H1 (cell line): ENCODE results near the gene WASHC3. TPM values are rescaled to one million over a fixed set of nuclear protein-coding genes. Genes with fewer than 3 reads are reported as not detected.

Experiments
- CTCF ChIA-PET: fragments of 300-600 bp; sonication (Branson Sonifier 250); formaldehyde crosslinking; loops from one replicate; lab custom pipeline; 2021; ENCODE audit not compliant: partially characterized antibody; lab: Charles Lee
- POLR2A ChIA-PET: fragments of 300-600 bp; sonication (Branson Sonifier 250); formaldehyde crosslinking; loops from one replicate; lab custom pipeline; 2021; ENCODE audit warnings: inconsistent platforms; ENCODE audit not compliant: partially characterized antibody; lab: Charles Lee
- DNase-seq, 2 experiments: peaks; one replicate each; pipeline versions ENCODE4 v3.0.0 to v3.0.0-alpha.2; 2010 to 2022; ENCODE audit warnings: low spot score in 2 of 2, low read depth in 1 of 2, mixed read lengths in 1 of 2
- FAIRE-seq: peaks from 2 replicates; lab custom pipeline; 2011; peaks lifted over from hg19 to GRCh38; lab: Jason Lieb, UNC
- H2AFZ ChIP-seq: 2 replicates; pipeline ENCODE4 v1.8.1; 2012; ENCODE audit warnings: low read length, inconsistent platforms
- H2AK5ac ChIP-seq: 2 replicates; pipeline ENCODE4 v1.6.1; 2013; ENCODE audit warnings: low read depth, low read length
- H2BK120ac ChIP-seq: replicated peaks from 2 replicates; pipeline ENCODE3; 2013; ENCODE audit warnings: low read depth, low read length, inconsistent platforms
- H2BK12ac ChIP-seq: 2 replicates; pipeline ENCODE4 v1.6.1; 2013; ENCODE audit warnings: low read depth, low read length
- H2BK15ac ChIP-seq: 2 replicates; pipeline ENCODE4 v1.6.1; 2013; ENCODE audit warnings: low read length
- H2BK20ac ChIP-seq: 2 replicates; pipeline ENCODE4 v1.6.1; 2013; ENCODE audit warnings: low read length
- H2BK5ac ChIP-seq: 2 replicates; pipeline ENCODE4 v1.6.1; 2013; ENCODE audit warnings: low read depth, low read length
- H3K14ac ChIP-seq: 2 replicates; pipeline ENCODE4 v1.6.1; 2013; ENCODE audit warnings: inconsistent platforms; ENCODE audit not compliant: insufficient read length
- H3K18ac ChIP-seq: 2 replicates; pipeline ENCODE4 v1.6.1; 2013; ENCODE audit warnings: low read length; ENCODE audit errors: extremely low read depth
- H3K23ac ChIP-seq: 2 replicates; pipeline ENCODE4 v1.6.1; 2013; ENCODE audit warnings: inconsistent platforms; ENCODE audit not compliant: insufficient read length
- H3K23me2 ChIP-seq: 2 replicates; pipeline ENCODE4 v1.6.1; 2013; ENCODE audit warnings: low read depth, low read length
- H3K27ac ChIP-seq: 2 replicates; pipeline ENCODE4 v1.6.1; 2011; ENCODE audit warnings: low read depth, low read length, inconsistent platforms
- H3K27me3 ChIP-seq, 4 experiments: replicated peaks in 1 of 4; 1 replicate in 1 of 4; 2 replicates in 3 of 4; pipeline versions ENCODE4 v1.6.1 to v1.8.1; 2011 to 2013; ENCODE audit warnings: low read length in 3 of 4, mild to moderate bottlenecking in 3 of 4, inconsistent platforms in 2 of 4, mixed read lengths in 2 of 4, moderate library complexity in 1 of 4; ENCODE audit not compliant: control insufficient read depth in 3 of 4, insufficient read depth in 3 of 4; ENCODE audit errors: extremely low read depth in 1 of 4
- H3K36me3 ChIP-seq, 4 experiments: 2 replicates each; pipeline versions ENCODE4 v1.6.1 to v1.8.1; 2011 to 2013; ENCODE audit warnings: mild to moderate bottlenecking in 4 of 4, low read length in 3 of 4, moderate library complexity in 2 of 4, control low read depth in 1 of 4, inconsistent platforms in 1 of 4; ENCODE audit not compliant: insufficient read depth in 4 of 4, control insufficient read depth in 2 of 4
- H3K4ac ChIP-seq: replicated peaks from 2 replicates; pipeline ENCODE3; 2013; ENCODE audit warnings: low read length, low read depth, mixed read lengths, inconsistent platforms; ENCODE audit not compliant: insufficient read length
- H3K4me1 ChIP-seq, 4 experiments: replicated peaks in 1 of 4; 1 replicate in 1 of 4; 2 replicates in 3 of 4; pipeline versions ENCODE4 v1.6.1 to v1.8.1; 2011 to 2013; ENCODE audit warnings: low read length in 3 of 4, inconsistent platforms in 2 of 4, mixed read lengths in 1 of 4; ENCODE audit not compliant: insufficient read depth in 4 of 4, control insufficient read depth in 3 of 4
- H3K4me2 ChIP-seq, 2 experiments: 2 replicates each; pipeline versions ENCODE4 v1.6.1 to v1.8.1; 2011 to 2013; ENCODE audit warnings: low read depth in 2 of 2, low read length in 2 of 2, control low read depth in 1 of 2, inconsistent platforms in 1 of 2, mild to moderate bottlenecking in 1 of 2; ENCODE audit not compliant: insufficient read depth in 1 of 2
- H3K4me3 ChIP-seq, 4 experiments: fragments of 200-600, 300-600 bp in 1 of 4; sonication (generic), shearing (Covaris generic), sonication (Bioruptor Twin) in 1 of 4; 2 replicates each; pipeline versions ENCODE4 v1.5.1 to v1.8.1; 2011 to 2016; ENCODE audit warnings: low read length in 4 of 4, low read depth in 3 of 4, control low read depth in 2 of 4, inconsistent platforms in 2 of 4, mild to moderate bottlenecking in 2 of 4, mixed read lengths in 1 of 4, moderate library complexity in 1 of 4; ENCODE audit not compliant: insufficient read depth in 2 of 4; ENCODE audit errors: extremely low read depth in 1 of 4
- H3K56ac ChIP-seq: replicated peaks from 2 replicates; pipeline ENCODE3; 2013; ENCODE audit warnings: low read depth, mild to moderate bottlenecking, mixed read lengths, low read length, inconsistent platforms; ENCODE audit not compliant: insufficient read length
- H3K79me1 ChIP-seq: 2 replicates; pipeline ENCODE4 v1.6.1; 2013; ENCODE audit warnings: low read depth, low read length, control low read depth
- H3K79me2 ChIP-seq, 2 experiments: 2 replicates each; pipeline versions ENCODE4 v1.6.1 to v1.8.1; 2012 to 2013; ENCODE audit warnings: low read length in 2 of 2, mild to moderate bottlenecking in 2 of 2, inconsistent platforms in 1 of 2; ENCODE audit not compliant: insufficient read depth in 2 of 2, control insufficient read depth in 1 of 2
- H3K9ac ChIP-seq, 4 experiments: replicated peaks in 1 of 4; 1 replicate in 1 of 4; 2 replicates in 3 of 4; pipeline versions ENCODE4 v1.6.1 to v1.8.1; 2011 to 2013; ENCODE audit warnings: low read depth in 3 of 4, low read length in 3 of 4, control low read depth in 2 of 4, mild to moderate bottlenecking in 2 of 4, moderate library complexity in 2 of 4, inconsistent platforms in 1 of 4; ENCODE audit errors: extremely low read depth in 1 of 4
- H3K9me3 ChIP-seq, 2 experiments: 2 replicates each; pipeline versions ENCODE4 v1.6.1 to v1.8.1; 2012 to 2013; ENCODE audit warnings: mild to moderate bottlenecking in 2 of 2, moderate library complexity in 2 of 2, control low read depth in 1 of 2, inconsistent platforms in 1 of 2, low read depth in 1 of 2, low read length in 1 of 2, mixed read lengths in 1 of 2; ENCODE audit not compliant: insufficient read depth in 2 of 2
- H4K20me1 ChIP-seq, 2 experiments: replicated peaks in 1 of 2; 2 replicates each; pipeline versions ENCODE3 to v1.8.1; 2011 to 2013; ENCODE audit warnings: inconsistent platforms in 2 of 2, low read length in 2 of 2, mild to moderate bottlenecking in 1 of 2; ENCODE audit not compliant: insufficient read depth in 2 of 2, control insufficient read depth in 1 of 2
- H4K5ac ChIP-seq: 2 replicates; pipeline ENCODE4 v1.6.1; 2013; ENCODE audit warnings: low read length, low read depth, mixed read lengths, inconsistent platforms; ENCODE audit not compliant: insufficient read length
- H4K8ac ChIP-seq: 2 replicates; pipeline ENCODE4 v1.8.0; 2013; ENCODE audit warnings: mild to moderate bottlenecking, moderate library complexity, low read length, inconsistent platforms; ENCODE audit not compliant: insufficient read depth; ENCODE audit errors: extremely low read depth
- H4K91ac ChIP-seq: replicated peaks from 2 replicates; pipeline ENCODE3; 2013; ENCODE audit warnings: low read length, mixed read lengths, inconsistent platforms; ENCODE audit not compliant: insufficient read length
- JUND ChIP-seq: IDR thresholded peaks from 2 replicates; pipeline ENCODE4 v1.6.1; 2011; ENCODE audit warnings: mild to moderate bottlenecking, improper control_type of control experiment, low read length
- KDM1A ChIP-seq: fragments of 200-600, 300-600 bp; sonication (generic); IDR thresholded peaks from 2 replicates; pipeline ENCODE4 v1.7.1; 2016; ENCODE audit warnings: mild to moderate bottlenecking, low read length, borderline replicate concordance
- PHF8 ChIP-seq: fragments of 200-600 bp; sonication (generic); conservative IDR thresholded peaks from 2 replicates; pipeline ENCODE4 v1.7.1; 2012; ENCODE audit warnings: low read depth, mild to moderate bottlenecking, inconsistent platforms, low read length, moderate library complexity
- WGBS, 2 experiments: shearing (Covaris generic) in 1 of 2; methylation state at CpG; one replicate each; pipeline versions ENCODE4 v1.1.6 to v1.1.7; 2013 to 2015; ENCODE audit warnings: low lambda C conversion rate in 2 of 2, mixed read lengths in 2 of 2, inconsistent platforms in 1 of 2, low coverage in 1 of 2, missing lambda C conversion rate in 1 of 2; ENCODE audit not compliant: insufficient replicate concordance in 2 of 2, insufficient coverage in 1 of 2, insufficient read length in 1 of 2; ENCODE audit errors: extremely low coverage in 1 of 2, missing lambda C conversion rate in 1 of 2; 5-methylcytosine and 5-hydroxymethylcytosine counted together
- polyA plus RNA-seq, 7 experiments: library from polyadenylated mRNA; depleted of rRNA in 3 of 7; stranded (reverse) in 5 of 7; unstranded in 2 of 7; fragments of >200 nt in 5 of 7; fragments of 200-250 nt in 2 of 7; gene quantifications; 1 replicate in 5 of 7; 2 replicates in 1 of 7; 4 replicates in 1 of 7; pipeline versions ENCODE4 v1.2.1 to v1.2.3, GENCODE V29; 2011 to 2013; ENCODE audit warnings: missing spikeins in 2 of 7, mixed read lengths in 2 of 7
- total RNA-seq: library from RNA; stranded (reverse); fragmentation: NEBNext Ultra II Directional; extraction: Animal tissue kit (Norgen Biotek cat#: 25700); gene quantifications from 2 replicates; pipeline ENCODE4 v1.2.1, GENCODE V29; 2021

Gene WASHC3
- total and polyA plus RNA-seq, 2 of the 8 experiments (the other 6 are each of a cell fraction or from before 2014, with no cell fraction given) = 7.4 to 8.3 TPM

GRCh38 chr12:102061096-102061559 lies 663 bp downstream of the WASHC3 start:
- H2AFZ ChIP-seq = peak overlapping the region; percentile 66

More at GRCh38 chr12:102061096-102061559, 663 bp downstream of the WASHC3 start:
- Histone ChIP-seq H3K79me1 (no peaks in the 10 kb centered on the region), H3K27ac (no peak overlapping the region), H3K9ac (peak overlapping the region in 2 of 4 experiments; percentile 22 to 52; a peak in 4 of 7 replicates), H3K4ac (no peak overlapping the region), H2BK20ac (no peak overlapping the region), H3K18ac (no peak overlapping the region), H3K9me3 (no peaks in the 10 kb centered on the region), H3K56ac (peak overlapping the region; percentile 85), H3K4me2 (peak overlapping the region; percentile 80 to 89), H3K23ac (no peak overlapping the region), H2BK5ac (no peak overlapping the region), H3K36me3 (no peaks in the 10 kb centered on the region), H2BK15ac (no peak overlapping the region), H2BK12ac (no peak overlapping the region), H3K4me1 (peaks cover 0 to 4% (median 0%) of the 10 kb centered on the region in 4 experiments; a peak in 2 of 7 replicates), H4K20me1 (no peaks in the 10 kb centered on the region), H2AK5ac (no peak overlapping the region), H3K79me2 (no peaks in the 10 kb centered on the region), H4K5ac (no peak overlapping the region), H3K4me3 (peak overlapping the region; percentile 76 to 84 (median 80)), H4K91ac (no peak overlapping the region), H3K23me2 (no peaks in the 10 kb centered on the region; the same call in 1 of the 2 replicates), H4K8ac (no peak overlapping the region), H2BK120ac (no peak overlapping the region), H3K14ac (no peak overlapping the region), H3K27me3 (no peaks in the 10 kb centered on the region)
- ChIA-PET POLR2A (interaction anchor here (1.6 kb wide), 1 partner anchor 9 kb away, joined by 6 read pairs; no protein-coding TSS in a partner anchor), CTCF (interaction anchor here (1.0 kb wide), 1 partner anchor 750 kb away, joined by 3 read pairs; no protein-coding TSS in a partner anchor)
- DNase-seq = no peak
- 76% methylated on average over 9 of the region's 9 CpGs; no CpG with 5 or more reads in 1 of the 2 experiments for WGBS, 2 experiments
- TF ChIP-seq KDM1A = no peak
- no peak for TF ChIP-seq JUND
- no peak for TF ChIP-seq PHF8
- no peak for FAIRE-seq
